NOMO-1 treated with DMSO at 0.1 percent for 48 hours (cell line): ENCODE measurements around the gene NADSYN1.

Experiments
- DNase-seq: peaks from one replicate; lab custom pipeline; 2025; ENCODE audit not compliant: unreplicated experiment; lab: John Stamatoyannopoulos, UW

The NADSYN1 gene

GRCh38 chr11:71489311-71490043 is 36.5 kb downstream of the NADSYN1 start:
- no peak for DNase-seq

- DNase-seq = no peak
Measured at GRCh38 chr11:71490044-71490730, 37.2 kb downstream of the NADSYN1 start.

- no peak for DNase-seq
Measured at GRCh38 chr11:71490731-71491390, 37.9 kb downstream of the NADSYN1 start.

- no peak for DNase-seq
Measured at GRCh38 chr11:71491531-71491930, 38.5 kb downstream of the NADSYN1 start.

GRCh38 chr11:71491940-71492339 is 38.9 kb downstream of the NADSYN1 start:
- no peak for DNase-seq

GRCh38 chr11:71495286-71496230 is 42.6 kb downstream of the NADSYN1 start:
- DNase-seq = no peak

- DNase-seq = no peak
Measured at GRCh38 chr11:71496421-71496820, 43.4 kb downstream of the NADSYN1 start.

- DNase-seq = no peak
Measured at GRCh38 chr11:71498091-71498490, 45.1 kb downstream of the NADSYN1 start.

- DNase-seq = peak; percentile 1
Measured at GRCh38 chr11:71499125-71499524, 46.1 kb downstream of the NADSYN1 start.

- no peak for DNase-seq
Measured at GRCh38 chr11:71499546-71499945, 46.5 kb downstream of the NADSYN1 start.

- no peak for DNase-seq
Measured at GRCh38 chr11:71500601-71501021, 47.6 kb downstream of the NADSYN1 start.

GRCh38 chr11:71501071-71501985 is 48.3 kb downstream of the NADSYN1 start:
- no peak for DNase-seq

GRCh38 chr11:71502026-71502425 is 49.0 kb downstream of the NADSYN1 start:
- no peak for DNase-seq

- DNase-seq = no peak
Measured at GRCh38 chr11:71502871-71503435, 50.0 kb downstream of the NADSYN1 start.

- DNase-seq = no peak
Measured at GRCh38 chr11:71504531-71504930, 51.5 kb downstream of the NADSYN1 start.

- DNase-seq = no peak
Measured at GRCh38 chr11:71505001-71505400, 52.0 kb downstream of the NADSYN1 start.

- DNase-seq = no peak
Measured at GRCh38 chr11:71505781-71506180, 52.8 kb downstream of the NADSYN1 start.

- no peak for DNase-seq
Measured at GRCh38 chr11:71507102-71507501, 54.1 kb downstream of the NADSYN1 start.
